Activated naive CD4-positive, alpha-beta T cell treated with anti-CD3 and anti-CD28 coated beads for 36 hours (primary cell): Measurements from ENCODE around the gene DPYSL4. TPM values are rescaled to one million over a fixed set of nuclear protein-coding genes. Genes with fewer than 3 reads are reported as not detected.

Experiments used
- CTCF ChIA-PET: fragments of 350-600 bp; sonication (Branson Sonifier 250); formaldehyde crosslinking; loops from one replicate; lab custom pipeline; 2021; ENCODE audit warnings: antibody characterized with exemption; lab: Charles Lee
- DNase-seq: peaks from one replicate; pipeline ENCODE4 v3.0.0-alpha.2; 2020
- H3K27ac Mint-ChIP-seq: one replicate; pipeline ENCODE4 v1.8.0; 2021; ENCODE audit warnings: mild to moderate bottlenecking, mixed read lengths
- H3K27me3 Mint-ChIP-seq: one replicate; pipeline ENCODE4 v1.8.0; 2021; ENCODE audit warnings: low read depth, mixed read lengths
- H3K36me3 Mint-ChIP-seq: one replicate; pipeline ENCODE4 v1.8.0; 2021; ENCODE audit warnings: low read depth, mixed read lengths
- H3K4me1 Mint-ChIP-seq: one replicate; pipeline ENCODE4 v1.8.0; 2021; ENCODE audit warnings: low read depth, mixed read lengths
- H3K4me3 Mint-ChIP-seq: one replicate; pipeline ENCODE4 v1.8.0; 2021; ENCODE audit warnings: mild to moderate bottlenecking, moderate library complexity, mixed read lengths
- H3K9me3 Mint-ChIP-seq: one replicate; pipeline ENCODE4 v1.8.0; 2021; ENCODE audit warnings: mixed read lengths
- intact Hi-C: fragments of 100-400 bp; cut with micrococcal nuclease; formaldehyde crosslinking; loops from one replicate; pipeline ENCODE4 v1.15.1; 2023
- total RNA-seq, 2 experiments: library from RNA; stranded (reverse); gene quantifications; one replicate each; pipeline ENCODE4 v1.2.3, GENCODE V29; 2021

The DPYSL4 gene
- total RNA-seq, 2 experiments from 2014 or later = 10.8 to 14.1 TPM

DNA sequence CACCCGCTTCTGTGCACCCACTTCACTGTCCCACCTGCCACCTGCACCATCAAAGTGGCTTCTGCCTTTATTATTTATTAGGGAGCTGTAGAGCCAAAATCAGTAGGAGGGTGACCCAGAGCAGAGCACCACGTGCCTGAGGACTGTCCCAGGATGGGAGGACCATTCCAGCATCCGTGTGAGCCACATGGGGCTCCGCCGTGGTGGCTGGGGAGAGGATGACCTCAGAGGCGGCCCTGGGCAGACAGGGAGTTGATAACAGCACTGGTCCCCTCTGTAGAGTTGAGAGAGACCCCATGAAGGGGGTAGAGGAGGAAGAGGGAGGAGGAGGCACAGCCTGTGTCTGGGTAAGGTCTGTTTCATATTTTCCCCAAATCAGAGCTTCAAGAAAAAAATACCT is 8.7 kb upstream of the DPYSL4 start:
- Mint-ChIP-seq H3K4me1 (peaks cover 24% of the 10 kb centered on the region), H3K36me3 (no peaks in the 10 kb centered on the region), H3K27ac (no peak overlapping the region), H3K4me3 (no peak overlapping the region), H3K27me3 (peaks cover 23% of the 10 kb centered on the region), H3K9me3 (no peaks in the 10 kb centered on the region)
- intact Hi-C loops = no loop called here
- CTCF ChIA-PET = no interaction called here
- DNase-seq = no peak

DNA sequence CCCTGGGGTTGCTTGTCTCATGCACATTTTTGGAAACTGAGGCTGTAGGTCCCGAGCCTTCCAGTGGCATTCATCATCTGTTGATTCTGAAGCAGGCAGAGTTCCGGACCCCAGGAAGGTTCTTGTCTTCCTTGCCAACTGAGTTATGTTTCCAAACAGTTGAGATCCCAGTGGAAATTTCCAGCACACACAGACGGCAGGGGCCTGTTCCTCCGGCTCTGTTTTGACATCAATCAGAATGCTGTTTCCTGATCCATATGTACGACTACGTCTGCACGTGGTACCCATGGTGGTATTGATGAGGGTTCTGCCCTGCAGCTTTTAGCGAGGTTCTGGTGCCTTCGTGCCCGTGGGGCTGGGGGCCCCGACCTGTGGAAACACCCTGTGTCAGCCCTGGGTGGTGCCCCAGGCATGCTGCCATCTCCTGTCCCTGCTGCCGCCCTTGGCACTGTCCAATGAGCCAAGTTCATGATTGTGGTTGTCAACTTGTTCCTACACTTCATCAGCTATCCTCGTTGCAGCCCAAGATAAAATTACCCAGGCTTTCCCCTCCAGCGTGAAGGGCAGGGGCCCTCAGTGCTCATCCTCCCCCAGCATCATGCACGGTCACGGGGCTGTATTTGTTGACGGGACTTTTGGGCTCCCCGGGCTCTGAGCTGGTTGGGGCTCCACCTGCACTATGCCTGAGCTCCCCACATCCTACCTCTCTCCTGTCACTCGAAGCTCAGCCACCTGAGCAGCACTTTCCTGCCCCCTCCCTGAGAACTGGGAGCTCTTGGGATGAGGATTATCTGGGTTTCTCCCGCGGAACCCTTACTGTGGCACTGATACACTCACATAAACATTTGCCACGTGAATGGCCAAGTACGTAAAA is 7.8 kb upstream of the DPYSL4 start:
- H3K9me3 Mint-ChIP-seq = no peaks in the 10 kb centered on the region
- no peaks in the 10 kb centered on the region for H3K36me3 Mint-ChIP-seq
- no peak overlapping the region for H3K27ac Mint-ChIP-seq
- peaks cover 20% of the 10 kb centered on the region for H3K4me1 Mint-ChIP-seq
- intact Hi-C loops = no loop called here
- CTCF ChIA-PET = no interaction called here
- DNase-seq = no peak
- peaks cover 23% of the 10 kb centered on the region for H3K27me3 Mint-ChIP-seq
- no peak overlapping the region for H3K4me3 Mint-ChIP-seq

DNA sequence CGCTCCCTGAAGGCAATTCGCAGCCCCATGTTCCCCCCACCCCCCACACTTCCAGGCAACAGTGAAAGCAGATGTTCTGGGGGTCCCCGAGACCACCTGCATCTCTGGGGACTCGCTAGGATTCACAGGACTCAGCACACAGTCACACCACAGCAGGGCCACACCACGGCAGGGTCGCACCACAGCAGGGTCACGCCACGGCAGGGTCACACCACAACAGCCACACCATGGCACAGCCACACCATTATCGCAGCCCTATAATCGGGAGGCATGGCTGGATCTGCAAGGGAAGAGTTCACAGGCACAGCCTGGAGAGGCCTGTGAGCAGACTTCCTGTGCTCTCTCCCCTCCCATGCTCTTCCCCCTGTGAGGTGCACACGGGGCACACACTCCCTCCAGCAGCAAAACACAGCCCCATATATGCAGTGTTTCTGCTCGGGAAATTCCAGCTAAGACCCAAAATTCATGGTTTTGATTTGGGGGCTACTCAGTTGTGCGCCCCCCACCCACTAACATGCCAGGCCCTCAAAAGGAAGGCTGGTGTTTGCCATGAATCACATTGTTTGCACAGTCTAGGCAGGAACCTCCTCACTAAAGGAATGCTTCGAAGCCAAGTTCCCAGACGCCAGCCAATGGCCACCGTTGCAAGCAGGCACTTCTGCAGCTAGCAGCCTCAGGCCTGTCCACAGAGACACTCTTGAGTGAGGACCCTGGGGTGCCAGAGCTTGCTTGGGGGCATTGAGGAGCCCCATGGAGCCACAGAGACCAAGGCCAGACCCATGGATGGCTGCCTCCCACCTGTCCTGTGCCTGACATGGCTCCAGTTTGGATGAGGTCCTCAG is 7.0 kb upstream of the DPYSL4 start:
- Mint-ChIP-seq H3K9me3 (no peaks in the 10 kb centered on the region), H3K27me3 (peaks cover 25% of the 10 kb centered on the region), H3K27ac (no peak overlapping the region), H3K4me1 (peaks cover 20% of the 10 kb centered on the region), H3K36me3 (no peaks in the 10 kb centered on the region), H3K4me3 (no peak overlapping the region)
- CTCF ChIA-PET = no interaction called here
- DNase-seq = no peak
- intact Hi-C loops = no loop called here

DNA sequence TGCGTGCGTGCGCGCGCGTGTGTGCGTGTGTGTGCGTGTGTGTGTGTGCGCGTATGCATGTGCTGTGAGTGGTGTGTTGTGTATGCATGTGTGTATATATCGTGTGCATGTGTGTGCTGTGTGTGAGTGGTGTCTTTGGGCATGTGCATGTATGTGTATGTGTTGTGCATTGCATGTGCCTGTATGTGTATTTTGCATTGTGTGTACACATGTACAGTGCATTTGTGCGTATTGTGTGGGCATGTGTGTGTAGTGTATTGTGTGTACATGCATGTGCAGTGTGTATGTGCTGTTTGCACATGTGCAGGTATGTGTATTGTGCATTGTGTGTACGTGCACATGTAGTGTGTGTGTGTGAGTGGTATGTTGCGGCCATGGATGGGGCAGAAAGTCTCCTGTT is 6.0 kb upstream of the DPYSL4 start:
- H3K27me3 Mint-ChIP-seq = peaks cover 30% of the 10 kb centered on the region
- CTCF ChIA-PET = no interaction called here
- no peaks in the 10 kb centered on the region for H3K36me3 Mint-ChIP-seq
- H3K27ac Mint-ChIP-seq = no peak overlapping the region
- no peaks in the 10 kb centered on the region for H3K9me3 Mint-ChIP-seq
- H3K4me1 Mint-ChIP-seq = peaks cover 13% of the 10 kb centered on the region
- no peak overlapping the region for H3K4me3 Mint-ChIP-seq
- no peak for DNase-seq
- intact Hi-C loops = no loop called here

DNA sequence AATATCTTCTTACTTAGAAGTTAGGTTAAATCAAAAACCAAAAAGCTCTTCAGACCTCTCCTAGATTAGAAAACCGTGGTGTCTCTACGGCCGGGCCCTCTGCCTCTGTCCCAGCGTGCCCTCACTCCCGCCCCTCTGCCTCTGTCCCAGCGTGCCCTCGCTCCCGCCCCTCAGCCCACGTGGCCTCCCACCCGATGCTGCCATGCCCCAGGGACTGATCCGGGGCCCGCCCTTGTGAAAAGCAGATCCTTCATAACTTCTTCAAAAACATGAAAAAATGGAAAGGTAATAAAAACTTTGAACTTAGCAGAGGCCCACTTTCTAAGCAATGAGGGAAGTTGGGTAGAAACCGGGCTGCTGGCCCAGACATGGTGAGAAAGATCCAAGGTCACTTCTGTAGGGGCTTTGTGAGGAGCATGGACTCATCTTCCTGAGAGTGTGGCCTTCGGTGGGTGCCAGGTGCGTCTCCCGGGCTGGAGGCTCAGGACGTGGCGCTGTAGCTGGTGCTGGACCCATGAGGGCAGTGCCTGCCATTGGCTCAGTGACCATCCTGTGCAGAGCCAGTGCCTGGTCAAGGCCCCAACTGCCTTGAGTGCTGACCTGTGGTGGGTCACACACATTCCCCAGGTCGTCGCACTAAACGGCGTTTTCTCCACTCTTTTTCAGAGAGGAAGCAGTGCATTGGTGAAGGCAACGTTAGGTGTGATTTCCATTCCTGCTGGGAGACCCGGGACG is 4.9 kb upstream of the DPYSL4 start:
- Mint-ChIP-seq H3K4me1 (peaks cover 6% of the 10 kb centered on the region), H3K36me3 (no peaks in the 10 kb centered on the region), H3K9me3 (no peaks in the 10 kb centered on the region), H3K27me3 (peaks cover 24% of the 10 kb centered on the region), H3K27ac (no peak overlapping the region), H3K4me3 (no peak overlapping the region)
- DNase-seq = no peak
- CTCF ChIA-PET = no interaction called here
- intact Hi-C loops = no loop called here

DNA sequence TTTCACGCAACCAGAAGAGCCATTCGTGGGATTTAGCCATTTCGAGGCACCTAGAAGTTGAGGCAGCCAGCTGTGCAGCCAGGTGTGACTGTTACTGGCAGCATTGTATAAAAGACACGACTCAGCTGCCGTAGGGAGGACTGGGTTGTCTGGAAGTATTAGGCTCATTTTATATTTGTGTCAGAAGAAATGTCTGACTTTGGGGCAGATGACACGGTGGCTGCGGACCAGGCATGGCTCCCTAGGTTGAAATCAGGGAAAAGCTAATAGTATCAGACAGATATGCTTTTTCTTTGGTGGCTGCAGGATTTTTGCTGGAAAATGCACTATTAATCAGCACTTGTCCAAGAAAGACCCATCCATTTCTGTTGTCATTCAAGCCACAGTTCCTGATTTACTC is 4.2 kb upstream of the DPYSL4 start:
- Mint-ChIP-seq H3K36me3 (no peaks in the 10 kb centered on the region), H3K27ac (no peak overlapping the region), H3K4me3 (no peak overlapping the region), H3K9me3 (no peaks in the 10 kb centered on the region), H3K4me1 (peaks cover 6% of the 10 kb centered on the region), H3K27me3 (peaks cover 17% of the 10 kb centered on the region)
- CTCF ChIA-PET = no interaction called here
- intact Hi-C loops = no loop called here
- no peak for DNase-seq

DNA sequence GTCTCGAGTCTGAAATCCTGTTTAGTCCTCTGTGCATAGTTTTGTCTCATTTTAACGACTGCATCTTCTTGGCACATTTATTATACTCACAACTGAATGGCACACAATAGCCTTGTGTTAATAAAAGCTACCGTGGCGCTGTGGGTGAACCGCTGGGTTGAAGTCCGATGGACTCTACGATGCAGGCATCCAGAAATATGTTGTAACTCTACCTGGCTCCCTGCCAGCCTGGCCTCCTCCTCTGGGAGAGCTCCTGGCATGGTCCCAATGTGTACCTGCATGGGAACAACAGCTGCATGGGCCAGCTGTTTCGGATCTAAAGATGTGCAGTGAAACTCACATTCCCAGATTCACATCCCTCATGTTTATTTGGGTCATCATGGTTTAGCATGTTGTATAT is 3.7 kb upstream of the DPYSL4 start:
- no peaks in the 10 kb centered on the region for H3K36me3 Mint-ChIP-seq
- CTCF ChIA-PET = no interaction called here
- peaks cover 9% of the 10 kb centered on the region for H3K4me1 Mint-ChIP-seq
- intact Hi-C loops = no loop called here
- H3K27ac Mint-ChIP-seq = no peak overlapping the region
- DNase-seq = no peak
- peaks cover 17% of the 10 kb centered on the region for H3K27me3 Mint-ChIP-seq
- no peaks in the 10 kb centered on the region for H3K9me3 Mint-ChIP-seq
- no peak overlapping the region for H3K4me3 Mint-ChIP-seq

DNA sequence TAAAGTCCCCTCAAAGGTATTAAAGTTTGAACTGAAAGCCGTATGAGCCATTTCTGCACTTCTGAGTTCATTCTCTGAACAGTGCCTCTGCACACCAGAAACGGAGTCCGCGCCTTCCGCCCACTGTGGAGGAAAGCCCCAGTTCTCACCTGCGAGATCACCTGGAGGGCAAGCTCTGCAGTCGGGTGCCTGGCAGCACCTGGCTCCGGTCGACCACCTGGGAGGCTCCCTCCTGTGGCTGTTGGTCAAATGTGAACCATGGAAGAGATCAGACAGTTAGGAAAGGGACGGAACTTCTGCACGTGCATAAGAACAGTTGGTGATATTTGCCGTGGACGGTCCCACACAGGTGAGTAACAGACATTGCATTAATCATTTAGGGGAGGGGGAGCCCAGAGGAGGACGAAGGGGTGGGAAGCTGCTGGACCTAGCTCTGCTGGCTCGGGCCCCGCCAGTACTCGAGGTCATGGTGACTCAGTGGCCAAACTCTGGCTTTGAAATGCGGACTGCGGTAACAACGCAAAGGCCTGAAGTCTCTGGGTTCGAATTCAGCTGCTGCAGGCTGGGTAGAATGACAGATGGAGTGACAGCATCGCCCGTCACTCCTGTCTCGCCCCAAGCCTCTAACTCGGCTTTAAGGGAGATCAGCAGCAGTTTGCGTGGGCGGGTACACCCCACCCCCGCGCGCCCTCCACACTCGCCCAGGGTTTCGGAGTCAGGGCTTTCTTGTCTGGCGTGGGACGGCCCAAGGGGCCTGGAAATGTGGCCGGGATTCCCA is 1.7 kb upstream of the DPYSL4 start:
- H3K9me3 Mint-ChIP-seq = no peaks in the 10 kb centered on the region
- H3K27ac Mint-ChIP-seq = no peak overlapping the region
- no peaks in the 10 kb centered on the region for H3K36me3 Mint-ChIP-seq
- CTCF ChIA-PET = no interaction called here
- intact Hi-C loops = no loop called here
- DNase-seq = no peak
- peaks cover 13% of the 10 kb centered on the region for H3K4me1 Mint-ChIP-seq
- no peak overlapping the region for H3K4me3 Mint-ChIP-seq
- H3K27me3 Mint-ChIP-seq = peaks cover 21% of the 10 kb centered on the region

DNA sequence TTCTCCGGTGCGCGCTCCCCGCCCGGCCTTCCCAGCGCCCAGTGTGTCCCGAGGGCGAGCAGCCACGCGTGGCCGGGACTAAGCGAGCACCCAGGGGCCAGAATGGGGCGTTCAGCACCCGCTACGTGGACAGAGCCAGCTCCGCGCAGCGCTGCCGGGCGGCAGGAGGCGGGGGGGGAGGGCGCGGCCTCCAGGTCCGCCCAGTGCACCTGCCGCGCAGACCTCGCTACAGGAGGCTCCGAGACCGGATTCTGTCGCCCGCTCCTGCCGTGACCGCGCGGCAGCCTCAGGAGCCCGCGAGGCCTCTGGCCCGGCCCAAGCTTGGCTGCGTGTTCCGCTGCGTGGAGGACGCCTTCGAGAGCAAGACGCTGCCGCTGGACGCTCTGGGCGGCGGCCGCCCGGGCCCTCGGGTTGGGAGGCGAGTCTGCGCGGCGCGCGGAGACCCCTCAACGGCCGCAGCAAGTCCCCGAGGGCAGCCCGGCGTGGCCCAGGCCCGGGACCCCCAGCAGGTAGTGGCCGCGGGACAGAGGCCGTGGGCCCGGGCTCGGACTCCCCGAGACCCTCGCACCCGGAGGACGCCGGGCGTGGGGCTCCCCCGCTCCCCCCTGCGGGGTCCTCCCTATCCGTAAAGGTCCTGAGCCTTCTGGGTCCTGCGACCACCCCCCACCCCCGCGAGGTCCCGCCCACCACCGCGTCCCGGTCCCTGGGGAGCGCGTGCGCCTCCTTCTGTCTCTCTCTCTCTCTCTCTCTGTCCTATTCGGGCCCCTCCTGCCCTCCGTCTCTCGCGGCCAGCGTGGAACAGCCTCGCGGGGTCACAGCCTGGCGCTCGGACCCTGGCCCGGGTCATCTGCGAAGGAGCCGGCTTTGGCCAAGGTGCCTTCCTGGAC is 904 bp upstream of the DPYSL4 start:
- Mint-ChIP-seq H3K36me3 (no peaks in the 10 kb centered on the region), H3K27ac (no peak overlapping the region), H3K4me3 (peak overlapping the region; percentile 4), H3K4me1 (peaks cover 11% of the 10 kb centered on the region), H3K9me3 (no peaks in the 10 kb centered on the region), H3K27me3 (peaks cover 23% of the 10 kb centered on the region)
- intact Hi-C loops = loop anchor here (2.0 kb wide), 1 partner anchor 123 kb away; no protein-coding TSS in a partner anchor
- peak; percentile 63 for DNase-seq
- CTCF ChIA-PET = no interaction called here

DNA sequence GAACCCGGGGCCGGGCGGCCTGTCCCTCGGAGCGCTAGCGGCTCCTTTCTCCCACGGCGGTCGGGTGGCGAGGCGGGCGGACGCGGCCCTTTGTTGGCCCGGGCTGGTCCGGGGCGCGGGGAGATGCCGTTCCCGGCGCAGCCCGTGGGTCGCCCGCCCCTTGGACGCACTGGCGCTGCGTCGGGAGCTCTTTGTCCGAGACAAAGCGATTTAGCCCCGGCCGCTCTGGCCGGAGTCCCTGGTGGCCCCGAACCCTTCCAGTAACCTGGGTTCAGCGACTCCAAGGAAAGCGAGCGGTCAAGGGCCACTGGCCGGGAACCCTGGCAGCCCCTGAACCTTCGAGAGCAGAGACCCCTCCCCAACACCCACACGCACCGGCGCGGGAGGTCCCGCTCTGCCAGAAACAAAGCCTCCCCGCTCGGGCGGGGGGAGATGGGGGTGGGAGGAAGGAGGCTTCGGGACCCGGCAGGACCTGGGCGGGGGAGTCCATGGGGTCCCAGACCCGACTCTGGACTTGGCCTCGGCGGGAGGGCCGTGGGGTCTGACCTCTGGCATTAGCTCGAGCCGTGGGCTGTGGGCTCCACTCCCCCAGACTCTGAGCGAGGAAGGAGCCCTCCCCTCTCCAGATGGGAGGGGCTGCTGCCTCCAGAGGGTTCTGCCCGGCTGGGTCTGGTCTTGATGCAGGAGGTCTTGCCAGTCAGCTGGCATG is 836 bp downstream of the DPYSL4 start:
- Mint-ChIP-seq H3K9me3 (no peaks in the 10 kb centered on the region), H3K4me3 (peak overlapping the region; percentile 47), H3K27ac (no peak overlapping the region), H3K36me3 (no peaks in the 10 kb centered on the region), H3K4me1 (peaks cover 11% of the 10 kb centered on the region), H3K27me3 (peaks cover 23% of the 10 kb centered on the region)
- CTCF ChIA-PET = no interaction called here
- intact Hi-C loops = loop anchor here (2.0 kb wide), 1 partner anchor 121 kb away; no protein-coding TSS in a partner anchor
- no peak for DNase-seq
